Activated CD8-positive, alpha-beta memory T cell treated with anti-CD3 and anti-CD28 coated beads for 4 hours (primary cell): ENCODE measurements around the gene VMP1.
"Not testable (repeated sequence)": the region's sequence is repeated elsewhere in the genome, so short reads cannot be mapped to it uniquely, and the experiment has no call there.

Experiments used
- DNase-seq, 2 donors: peaks; one replicate each; pipeline ENCODE4 v3.0.0-alpha.2; 2020; ENCODE audit warnings: low read depth in 2 of 2

Gene VMP1

GRCh38 chr17:59811209-59811608 is 103.8 kb downstream of the VMP1 start:
- no peak for DNase-seq

DNA sequence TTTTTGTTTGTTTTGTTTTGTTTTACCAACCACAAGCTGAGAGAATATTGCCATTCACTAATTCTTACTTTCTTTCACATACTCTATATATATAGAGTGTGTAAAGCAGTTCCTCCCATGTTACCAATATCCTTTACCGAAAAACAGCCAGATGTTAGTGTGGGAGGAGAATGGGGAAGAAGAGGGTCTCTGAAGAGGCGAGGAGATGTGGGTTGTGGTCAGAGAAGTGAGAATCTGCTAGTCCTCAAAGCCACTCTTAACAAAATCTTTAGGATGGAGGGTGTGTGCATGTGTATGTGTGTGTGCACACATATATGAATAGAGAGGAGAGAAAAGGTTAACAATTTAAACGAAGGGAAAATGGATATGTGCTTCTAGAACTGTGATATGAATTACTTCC is 104.7 kb downstream of the VMP1 start:
- DNase-seq = no peak

DNA sequence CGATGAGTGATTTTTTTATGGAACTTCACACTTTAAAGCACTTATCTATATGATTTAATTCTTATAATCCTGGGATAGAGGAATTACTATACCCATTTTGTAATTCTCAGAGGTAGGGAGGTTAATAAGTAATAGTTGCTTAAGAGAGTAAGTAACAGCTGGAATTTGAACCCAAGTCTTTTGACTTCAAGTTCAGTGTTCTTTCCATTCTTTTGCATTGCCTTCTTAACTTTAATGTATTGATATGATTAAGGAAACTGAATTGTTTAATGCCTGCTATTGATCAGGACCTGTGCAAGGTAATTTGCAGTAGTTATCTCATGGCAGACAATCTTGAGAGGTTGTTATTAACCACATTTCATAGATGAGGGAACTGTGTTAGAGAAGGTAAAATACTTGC is 106.8 kb downstream of the VMP1 start:
- no peak for DNase-seq

- no peak for DNase-seq
These were observed 107.2 kb downstream of the VMP1 start for GRCh38 chr17:59814685-59815084.

DNA sequence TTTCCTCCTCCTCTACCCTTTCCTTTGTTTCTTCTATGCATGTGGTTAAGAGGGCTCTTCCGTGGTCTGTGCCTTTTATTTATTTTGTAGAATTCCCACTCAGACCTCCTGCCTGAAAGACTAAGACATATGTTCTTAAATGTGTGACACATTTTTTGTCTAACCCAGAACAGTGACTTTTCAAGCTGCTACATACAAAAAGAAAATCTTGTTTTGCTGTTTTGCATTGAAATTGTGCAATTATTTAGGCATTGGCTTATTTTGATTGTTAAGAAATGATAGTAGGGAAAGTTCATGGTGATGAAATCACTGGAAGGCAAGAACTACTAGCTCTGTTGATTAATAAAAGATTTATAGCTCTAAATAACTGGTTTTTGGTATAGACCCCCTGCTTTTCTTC is 108.5 kb downstream of the VMP1 start:
- no peak for DNase-seq

DNA sequence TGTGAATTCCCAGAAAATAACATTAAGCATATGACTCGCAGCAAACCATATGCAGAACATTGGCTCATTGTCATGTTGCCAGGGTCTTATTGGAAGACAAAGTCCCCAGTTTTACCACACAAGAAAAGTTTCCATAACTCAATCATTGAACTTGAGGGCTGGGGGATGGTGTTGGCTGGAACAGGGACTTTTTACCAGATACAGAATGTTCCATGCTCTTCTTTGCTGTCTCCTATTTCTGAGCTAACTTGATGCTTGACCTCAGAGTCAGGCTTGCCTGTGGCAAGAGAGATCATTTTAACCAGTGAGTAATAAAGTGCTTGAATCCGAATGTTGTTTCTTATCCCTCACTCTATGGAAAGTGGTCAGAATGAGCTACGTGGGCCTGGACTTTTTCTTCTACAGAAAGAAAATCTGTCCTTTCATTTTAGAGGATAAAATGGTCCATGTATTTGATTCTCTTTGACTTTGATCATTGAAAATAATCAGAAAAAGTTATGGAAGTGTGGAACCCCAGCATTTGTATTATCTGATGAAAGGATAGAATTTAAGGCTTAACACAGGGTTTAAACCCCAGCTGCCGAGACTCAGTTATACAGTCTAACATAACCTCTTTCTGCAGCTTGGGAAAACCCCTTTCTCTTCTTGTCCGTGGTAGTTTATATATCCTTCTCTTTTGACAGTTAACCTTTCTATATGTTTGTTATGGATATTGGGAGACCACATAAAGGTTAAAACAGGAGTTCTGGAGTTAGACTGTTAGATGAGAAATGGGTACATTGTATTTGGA is 118.3 kb downstream of the VMP1 start:
- no peak for DNase-seq

GRCh38 chr17:59826706-59827453 is 119.4 kb downstream of the VMP1 start:
- no peak for DNase-seq

- DNase-seq = no peak
These were observed 120.4 kb downstream of the VMP1 start for GRCh38 chr17:59827721-59828477.

DNA sequence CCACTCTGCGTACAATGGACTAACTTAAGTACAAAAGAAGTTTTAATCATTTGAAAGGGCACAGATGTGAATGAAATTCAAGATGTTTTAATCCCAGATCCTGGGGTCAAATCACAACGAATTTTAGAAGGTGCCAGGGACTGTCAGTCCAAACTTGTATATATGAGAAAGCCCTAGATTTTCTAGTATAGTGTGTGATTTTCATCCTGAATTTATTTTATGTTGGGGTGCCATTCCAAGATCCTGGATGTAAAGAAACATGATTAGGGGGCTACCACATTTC is 121.0 kb downstream of the VMP1 start:
- no peak for DNase-seq

- not testable (repeated sequence) for DNase-seq
These were observed 121.4 kb downstream of the VMP1 start for GRCh38 chr17:59828819-59829216.

- peak in 1 of 2 donors; percentile 56 for DNase-seq
These were observed 122.0 kb downstream of the VMP1 start for GRCh38 chr17:59829217-59830006.

DNA sequence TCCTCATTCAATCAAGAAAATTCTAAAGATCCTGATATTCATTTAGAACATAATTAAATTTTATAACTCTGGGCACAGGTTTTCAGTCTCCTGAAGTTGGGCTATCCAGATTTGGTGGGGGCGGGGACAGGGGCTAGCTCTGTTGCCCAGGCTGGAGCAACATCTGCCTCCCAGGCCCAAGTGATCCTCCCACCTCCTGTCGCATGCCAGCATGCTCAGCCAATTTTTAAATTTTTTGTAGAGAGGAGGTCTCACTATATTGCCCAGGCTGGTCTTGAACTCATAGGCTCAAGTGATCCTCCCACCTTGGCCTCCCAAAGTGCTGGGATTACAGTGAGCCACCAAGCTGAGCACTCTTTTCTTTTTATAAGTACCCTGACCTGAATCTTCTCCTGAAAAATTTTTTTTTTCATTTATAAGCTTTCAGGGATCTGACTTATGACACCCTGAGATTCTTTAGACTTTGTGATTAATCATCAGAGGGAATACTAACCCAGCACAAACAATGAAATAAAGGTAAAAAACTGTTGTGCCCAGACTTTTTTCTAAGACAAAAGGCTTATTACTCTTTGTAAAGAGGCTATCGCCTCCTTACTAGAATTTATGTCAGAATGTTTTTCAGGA is 122.7 kb downstream of the VMP1 start:
- DNase-seq = no peak

DNA sequence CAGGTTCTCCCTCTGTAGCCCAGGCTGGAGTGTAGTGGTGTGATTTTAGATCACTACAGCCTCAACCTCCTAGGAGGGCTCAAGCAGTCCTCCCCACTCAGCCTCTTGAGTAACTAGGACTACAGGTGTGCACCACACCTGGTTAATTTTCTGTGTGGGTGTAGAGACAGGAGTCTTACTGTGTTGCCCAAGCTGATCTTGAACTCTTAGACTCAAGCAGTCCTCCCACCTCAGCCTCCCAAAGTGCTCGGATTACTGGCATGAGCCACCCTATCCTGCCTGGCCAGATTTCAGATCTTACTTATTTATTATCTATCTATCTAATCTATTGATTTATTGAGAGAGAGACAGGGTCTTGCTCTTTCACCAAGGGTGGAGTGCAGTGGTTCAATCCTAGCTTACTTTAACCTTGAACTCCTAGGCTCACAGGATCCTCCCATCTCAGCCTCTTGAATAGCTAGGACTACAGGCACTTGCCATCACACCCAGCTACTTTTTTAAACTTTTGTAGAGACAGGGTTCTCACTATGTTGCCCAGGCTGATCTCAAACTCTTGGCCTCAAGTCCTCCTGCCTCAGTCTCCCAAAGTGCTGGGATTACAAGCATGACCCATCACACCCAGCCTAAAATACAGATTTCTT is 123.5 kb downstream of the VMP1 start:
- no peak for DNase-seq

GRCh38 chr17:59832883-59833379 is 125.5 kb downstream of the VMP1 start:
- no peak for DNase-seq

- DNase-seq = peak in 1 of 2 donors; percentile 70
These were observed 130.0 kb downstream of the VMP1 start for GRCh38 chr17:59837308-59838051.

DNA sequence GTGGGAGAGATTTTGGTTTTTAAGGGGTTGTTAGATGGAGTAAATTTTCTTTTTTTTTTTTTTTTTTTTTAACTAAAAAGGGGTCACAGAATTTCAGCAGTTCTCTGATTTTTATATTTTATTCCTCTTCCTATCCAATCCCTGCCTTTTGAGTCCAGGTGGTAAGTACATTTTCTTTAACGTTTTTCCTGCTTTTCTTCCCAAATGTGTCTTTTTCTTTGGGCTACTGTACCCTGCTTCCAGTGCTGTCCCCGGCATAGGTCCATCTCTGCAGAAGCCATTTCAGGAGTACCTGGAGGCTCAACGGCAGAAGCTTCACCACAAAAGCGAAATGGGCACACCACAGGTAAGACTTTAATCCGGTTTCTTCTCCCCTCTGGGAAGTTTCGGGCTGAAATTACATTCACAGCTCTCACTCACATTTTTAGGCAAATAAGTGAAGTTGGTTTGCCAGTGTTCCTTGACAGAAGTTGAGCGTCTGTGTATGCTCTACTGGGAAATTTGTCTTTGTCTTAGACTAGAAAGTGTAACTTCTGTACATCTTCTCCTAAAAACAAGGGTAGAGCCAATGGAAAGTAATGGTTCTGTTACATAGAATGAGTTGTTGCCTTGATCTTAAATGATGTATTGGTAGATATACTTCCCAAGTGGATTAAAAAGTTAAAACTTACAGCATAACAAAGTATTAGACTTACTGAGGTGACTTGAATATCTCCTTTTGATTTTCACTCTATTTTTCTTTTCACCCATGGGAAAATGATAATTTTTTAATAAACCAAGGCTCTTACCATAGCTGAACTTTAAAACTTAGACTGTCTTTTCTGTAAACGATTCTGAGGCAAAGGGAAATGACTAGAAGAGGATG is 130.8 kb downstream of the VMP1 start:
- no peak for DNase-seq

- DNase-seq = no peak
These were observed 132.3 kb downstream of the VMP1 start for GRCh38 chr17:59839651-59840328.

DNA sequence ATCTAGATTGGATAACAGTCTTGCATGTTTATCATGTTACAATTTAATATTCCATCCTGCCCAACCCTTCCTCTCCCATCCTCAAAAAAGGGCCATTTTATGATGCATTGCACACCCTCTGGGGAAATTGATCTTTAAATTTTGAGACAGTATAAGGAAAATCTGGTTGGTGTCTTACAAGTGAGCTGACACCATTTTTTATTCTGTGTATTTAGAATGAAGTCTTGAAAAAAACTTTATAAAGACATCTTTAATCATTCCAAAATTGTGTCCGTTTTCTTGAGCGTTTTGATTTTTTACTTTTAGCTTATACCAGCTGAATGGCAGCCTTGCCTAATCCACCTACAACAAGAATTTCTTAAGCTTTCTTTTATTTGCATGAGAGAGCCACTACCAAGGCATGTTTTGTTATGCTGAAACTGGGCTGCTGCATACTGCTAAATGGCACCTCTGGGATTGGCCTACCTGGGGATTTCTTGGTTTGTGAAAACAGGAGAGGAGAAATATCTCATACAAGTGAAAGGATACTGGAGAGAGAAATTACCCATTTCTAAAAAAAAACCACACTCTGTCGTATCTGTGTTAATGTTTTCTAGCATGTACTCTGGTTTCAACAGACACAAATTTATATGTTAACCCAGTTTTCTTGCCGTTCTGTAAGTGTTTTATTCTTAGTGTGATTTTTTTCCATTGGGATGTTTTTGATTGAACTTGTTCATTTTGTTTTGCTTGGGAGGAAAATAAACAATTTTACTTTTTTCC is 133.1 kb downstream of the VMP1 start:
- DNase-seq = no peak
